GM18907 (cell line): ENCODE measurements around the gene IGFALS.

Experiments
- ATAC-seq: cut with Tn5 transposase; IDR thresholded peaks from one replicate; pipeline ENCODE4 v1.9.1; 2021; ENCODE audit warnings: mild to moderate bottlenecking, moderate library complexity; ENCODE audit not compliant: unreplicated experiment

The IGFALS gene

GRCh38 chr16:1793578-1794220, at the start of gene IGFALS:
TSS of gene IGFALS (minus strand) at chr16:1793705. CDS start at chr16:1793652, 53 bp downstream.
- ATAC-seq = no peak

DNA sequence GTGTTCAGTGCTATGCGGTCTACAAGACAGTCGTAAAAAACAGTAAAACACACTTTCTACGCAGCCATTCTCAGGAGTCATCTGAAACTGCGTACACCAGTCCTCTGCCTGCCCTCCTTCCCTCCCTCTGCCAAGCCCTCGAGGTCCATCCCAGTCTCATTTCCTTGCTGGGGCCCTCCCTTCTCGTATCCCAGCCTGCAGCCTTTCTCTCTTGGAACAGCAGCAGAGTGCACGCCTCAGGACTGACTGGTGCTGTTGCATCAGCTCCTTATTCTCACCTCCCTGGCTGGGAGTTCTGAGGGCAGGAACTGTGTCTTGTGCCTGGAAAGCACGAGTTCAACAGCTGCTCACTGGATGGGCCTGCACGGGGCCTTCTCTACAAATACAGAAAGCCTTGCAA, 46.0 kb upstream of the IGFALS start:
- no peak for ATAC-seq

- ATAC-seq = no peak
Observed at GRCh38 chr16:1834096-1834495, 40.6 kb upstream of the IGFALS start.

GRCh38 chr16:1832838-1833454, 39.4 kb upstream of the IGFALS start:
- ATAC-seq = no peak

DNA sequence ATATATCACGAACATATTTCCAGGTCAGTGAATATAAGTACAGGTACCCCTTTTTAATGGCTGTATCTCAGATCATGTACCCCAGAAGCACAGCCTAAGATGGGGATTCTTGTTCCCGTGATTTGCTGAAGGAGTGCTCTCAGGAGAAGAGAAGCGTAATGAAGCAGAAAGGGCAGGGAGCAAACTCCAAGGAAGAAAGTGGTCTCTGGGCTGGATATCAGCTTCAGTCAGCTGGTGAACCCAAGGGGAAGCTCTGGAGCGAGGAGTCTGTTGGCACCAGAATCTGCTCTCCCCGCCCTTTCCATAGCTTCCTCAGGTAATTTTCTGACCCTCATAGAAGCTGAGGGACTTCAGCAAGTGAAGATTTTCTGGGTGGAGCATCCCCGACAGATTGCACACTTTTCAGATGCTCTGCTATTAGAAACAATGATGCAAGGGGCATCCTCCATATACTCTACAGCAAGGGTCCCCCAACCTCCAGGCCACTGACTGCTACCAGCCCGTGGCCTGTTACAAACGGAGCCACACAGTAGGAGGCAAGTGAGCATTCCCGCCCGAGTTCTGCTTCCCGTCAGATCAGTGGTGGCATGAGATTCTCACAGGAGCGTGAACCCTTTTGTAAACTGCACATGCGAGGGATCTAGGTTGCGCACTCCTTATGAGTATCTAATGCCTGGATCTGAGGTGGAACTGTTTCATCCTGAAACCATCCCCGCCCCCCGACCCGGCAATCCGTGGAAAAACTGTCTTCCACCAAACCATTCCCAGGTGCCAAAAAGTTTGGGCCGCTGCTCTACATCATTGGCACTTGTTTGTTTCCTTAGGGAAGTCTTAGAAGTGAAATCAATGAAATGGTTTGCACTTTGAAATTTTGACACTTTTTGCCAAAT, 37.9 kb upstream of the IGFALS start:
- no peak for ATAC-seq

DNA sequence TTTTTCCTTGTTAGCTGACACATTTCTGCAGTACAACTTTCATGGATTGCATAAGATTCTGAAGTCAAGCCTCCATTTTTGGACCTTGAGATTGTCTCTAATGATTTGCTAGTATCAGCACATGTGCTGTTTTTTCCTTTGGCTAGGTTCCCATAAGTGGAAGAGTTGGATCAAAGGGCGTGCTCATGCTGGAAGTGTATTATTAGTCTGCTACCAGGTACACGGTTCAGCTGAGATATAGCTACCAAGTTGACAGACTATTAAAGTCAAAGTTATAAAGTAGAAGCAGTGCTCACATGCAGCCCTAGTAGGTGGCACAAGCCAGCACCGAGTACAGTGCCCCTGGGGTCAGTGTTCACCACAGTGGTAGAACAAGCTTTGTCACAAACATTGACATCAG, 36.7 kb upstream of the IGFALS start:
- no peak for ATAC-seq

GRCh38 chr16:1828645-1829410, 35.3 kb upstream of the IGFALS start:
- no peak for ATAC-seq

DNA sequence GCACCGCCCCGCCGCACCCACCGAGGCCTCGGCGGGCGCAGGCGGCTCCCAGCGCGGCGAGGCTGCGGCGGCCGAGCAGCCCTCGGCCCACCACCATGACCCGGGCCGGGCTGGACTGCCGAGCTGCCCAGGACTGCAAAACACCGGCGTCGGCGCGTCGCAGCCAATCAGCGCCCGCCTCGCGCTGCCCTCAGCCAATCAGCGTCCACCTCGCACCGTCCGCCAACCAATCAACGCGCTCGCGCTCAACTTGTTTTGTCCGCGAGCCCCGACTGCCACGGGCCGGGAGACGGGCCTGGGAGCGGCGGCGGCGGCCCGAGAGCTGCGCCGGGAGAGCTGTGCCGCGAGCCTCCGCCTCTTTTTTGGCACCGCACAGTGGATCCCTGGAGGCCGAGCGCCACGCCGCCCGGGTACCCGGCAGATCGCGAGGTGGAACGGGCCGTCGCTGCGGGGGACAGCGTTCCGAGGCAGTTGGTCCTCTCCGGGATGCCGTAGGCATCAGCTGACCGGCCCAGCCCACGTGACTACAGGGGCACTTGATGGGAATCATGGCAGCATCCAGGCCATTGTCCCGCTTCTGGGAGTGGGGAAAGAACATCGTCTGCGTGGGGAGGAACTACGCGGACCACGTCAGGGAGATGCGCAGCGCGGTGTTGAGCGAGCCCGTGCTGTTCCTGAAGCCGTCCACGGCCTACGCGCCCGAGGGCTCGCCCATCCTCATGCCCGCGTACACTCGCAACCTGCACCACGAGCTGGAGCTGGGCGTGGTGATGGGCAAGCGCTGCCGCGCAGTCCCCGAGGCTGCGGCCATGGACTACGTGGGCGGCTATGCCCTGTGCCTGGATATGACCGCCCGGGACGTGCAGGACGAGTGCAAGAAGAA, 33.4 kb upstream of the IGFALS start, which contains the start of the genes FAHD1 and HAGH:
FAHD1 (plus strand) TSS at position 516 of the 883 bp plus-strand sequence; CDS start at position 549, 33 bp downstream.
HAGH (minus strand) TSS at position 135 of the 883 bp plus-strand sequence; CDS start at position 97, 38 bp downstream.
- peak; percentile 84 for ATAC-seq

DNA sequence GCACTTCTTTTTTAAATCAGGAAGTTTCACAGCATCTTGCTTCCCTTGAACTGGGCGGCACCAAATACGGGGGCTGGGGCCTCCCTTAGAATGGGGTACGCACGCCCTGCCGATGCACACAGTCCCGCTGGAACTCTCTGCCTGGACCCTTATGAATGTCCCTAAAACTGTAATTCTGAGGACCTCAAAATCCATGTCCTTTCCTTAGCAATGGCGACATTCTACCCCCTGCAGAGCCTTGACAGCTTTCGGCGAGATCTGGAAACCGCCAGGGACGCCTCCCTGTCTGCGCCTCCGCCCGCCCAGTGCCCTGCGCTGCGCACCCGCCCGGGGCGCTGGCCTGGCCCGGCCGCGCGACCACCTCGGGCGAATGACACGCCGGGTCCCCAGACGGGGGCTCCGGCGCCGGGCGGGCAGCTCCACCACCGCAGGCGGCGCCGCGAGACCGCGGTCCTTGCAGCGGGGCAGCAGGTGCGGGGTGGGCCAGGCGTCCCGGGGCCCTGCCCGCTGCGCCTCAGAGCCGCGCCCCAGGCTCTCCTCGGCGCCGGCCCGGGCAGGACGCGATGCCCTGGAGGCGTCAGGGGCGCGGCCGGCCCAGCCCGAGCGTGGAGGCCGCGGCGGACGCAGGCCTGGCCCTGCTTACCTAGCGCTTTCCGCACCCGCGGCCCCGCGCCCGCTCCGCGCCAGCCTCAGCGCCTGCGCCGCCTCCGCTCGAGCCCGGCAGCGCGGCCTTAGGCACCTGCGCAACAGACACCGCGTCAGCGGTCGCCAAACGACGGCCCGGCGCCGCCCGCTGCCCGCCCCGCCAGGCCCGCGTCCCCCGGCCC, 32.6 kb upstream of the IGFALS start:
- ATAC-seq = peak; percentile 40

DNA sequence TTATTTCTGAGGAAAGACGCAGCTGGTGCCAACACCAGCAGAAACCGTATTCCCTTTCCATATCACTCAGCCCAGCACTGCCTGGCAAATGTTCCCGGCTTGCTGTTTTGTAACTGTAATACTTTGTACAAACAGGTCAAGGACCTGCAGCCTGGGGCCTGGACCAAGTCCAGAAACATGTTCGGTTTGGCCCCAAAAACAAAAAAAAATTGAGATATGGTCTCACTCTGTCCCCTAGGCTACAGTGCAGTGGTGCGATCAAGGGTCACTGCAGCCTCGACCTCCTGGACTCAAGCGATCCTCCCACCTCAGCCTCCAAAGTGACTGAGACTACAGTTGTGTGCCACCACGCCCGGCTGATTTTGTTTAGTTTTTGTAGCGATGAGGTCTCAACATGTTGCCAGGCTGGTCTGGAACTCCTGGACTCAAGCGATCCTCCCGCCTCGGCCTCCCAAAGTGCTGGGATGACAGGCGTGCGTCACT, 31.9 kb upstream of the IGFALS start:
- ATAC-seq = no peak

DNA sequence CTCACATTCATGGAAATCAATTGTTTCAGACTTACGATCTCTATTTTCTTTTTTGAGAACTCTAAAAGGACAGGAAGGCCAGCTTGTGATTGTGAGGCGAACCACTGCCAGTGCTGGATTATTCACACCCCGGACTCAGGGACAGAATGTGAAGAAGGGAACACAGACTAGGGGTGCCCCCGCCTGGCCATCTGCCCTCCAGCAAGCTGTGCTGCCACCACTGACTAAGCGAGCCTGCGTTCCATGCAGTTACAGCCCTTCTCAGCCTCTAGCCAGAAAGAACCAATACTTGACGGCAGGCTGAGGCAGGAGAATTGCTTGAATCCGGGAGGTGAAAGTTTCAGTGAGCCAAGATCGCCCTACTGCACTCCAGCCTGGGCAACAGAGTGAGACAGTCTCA, 30.3 kb upstream of the IGFALS start:
- ATAC-seq = no peak

DNA sequence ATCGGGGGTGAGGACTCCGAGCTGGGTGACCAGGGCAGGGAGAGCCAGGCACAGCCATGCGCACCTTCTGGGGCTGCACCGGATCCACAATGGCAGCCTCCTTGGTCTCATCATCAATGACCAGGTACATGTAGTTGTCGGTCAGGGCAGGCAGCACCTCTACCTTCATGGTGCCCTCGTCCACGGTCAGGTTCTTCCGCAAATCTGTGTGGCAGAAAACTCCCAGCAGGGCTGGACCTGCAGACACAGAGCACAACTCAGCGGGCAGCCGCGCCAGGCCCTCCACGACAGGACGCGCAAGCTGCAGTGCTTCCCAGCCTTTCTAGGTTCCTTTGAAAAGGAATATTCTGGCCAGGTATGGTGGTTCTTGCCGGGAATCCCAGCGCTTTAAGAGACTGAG, 29.3 kb upstream of the IGFALS start:
- ATAC-seq = no peak

- no peak for ATAC-seq
Observed at GRCh38 chr16:1821861-1822611, 28.5 kb upstream of the IGFALS start.

GRCh38 chr16:1820946-1821290, 27.4 kb upstream of the IGFALS start:
- no peak for ATAC-seq

- ATAC-seq = no peak
Observed at GRCh38 chr16:1820096-1820945, 26.8 kb upstream of the IGFALS start.

DNA sequence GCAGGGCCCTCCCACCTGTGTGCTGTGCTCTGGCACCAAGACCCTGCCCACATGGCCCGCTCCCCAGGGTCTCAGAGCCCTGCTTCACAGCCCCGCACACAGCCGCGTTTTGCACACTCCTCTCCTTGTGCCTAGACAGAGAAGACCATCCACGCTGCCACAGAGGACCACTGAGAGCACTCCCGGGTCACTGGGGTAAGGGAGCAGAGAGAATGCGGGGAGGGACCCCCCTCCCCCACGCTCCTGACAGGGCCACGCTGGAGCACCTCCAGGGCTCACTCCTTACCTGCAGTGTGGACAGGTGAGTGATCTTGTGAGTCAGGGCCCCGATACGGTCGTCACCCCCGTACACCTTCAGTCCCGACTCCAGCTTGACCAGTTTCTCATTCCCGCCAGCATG, 26.1 kb upstream of the IGFALS start:
- ATAC-seq = no peak

DNA sequence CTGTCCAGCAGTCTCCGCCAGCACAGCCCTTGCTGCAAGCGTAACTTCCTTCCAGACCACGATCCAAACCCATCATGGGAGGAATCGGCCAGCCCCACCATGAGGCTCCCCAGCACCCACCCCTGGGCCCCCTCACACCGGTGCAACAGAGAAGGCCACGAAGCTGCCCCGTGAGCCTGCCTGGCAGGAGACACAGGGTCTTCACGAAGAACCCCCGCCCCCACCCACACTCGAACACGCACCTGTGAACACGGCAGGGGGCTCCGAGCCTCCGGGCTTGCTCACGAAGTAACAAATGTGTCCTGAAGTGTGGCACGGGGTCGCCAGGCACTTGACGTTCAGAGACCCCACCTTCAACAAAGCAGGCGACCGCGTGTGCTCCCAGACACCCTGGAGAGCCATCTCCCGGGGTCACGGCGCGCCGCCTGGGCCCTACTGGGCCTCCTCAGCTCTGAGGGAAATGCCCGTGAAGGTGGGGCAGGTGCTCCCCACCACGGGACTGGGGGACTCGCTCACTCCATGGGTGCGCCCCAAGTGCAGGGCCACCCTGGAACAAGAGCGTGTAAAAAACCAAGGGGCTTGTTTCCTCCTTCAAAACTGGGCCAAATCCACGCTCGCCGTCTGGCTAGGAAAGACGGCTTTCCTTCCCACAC, 25.5 kb upstream of the IGFALS start:
- no peak for ATAC-seq
